HG02973 (cell line): ENCODE data around the gene OR2F1.

ENCODE experiments used
- ATAC-seq: cut with Tn5 transposase; IDR thresholded peaks from one replicate; pipeline ENCODE4 v1.9.1; 2021; ENCODE audit warnings: moderate library complexity; ENCODE audit not compliant: unreplicated experiment

The OR2F1 gene

GRCh38 chr7:143954544-143954943 is at the start of gene OR2F1:
Gene OR2F1 (plus strand): TSS chr7:143954844. CDS start chr7:143959971, 5,127 bp downstream.
- no peak for ATAC-seq

GRCh38 chr7:143905509-143905908 is 49.1 kb upstream of the OR2F1 start:
- no peak for ATAC-seq

- no peak for ATAC-seq
Observed at GRCh38 chr7:143906151-143906550, 48.5 kb upstream of the OR2F1 start.

GRCh38 chr7:143906895-143907294 is 47.7 kb upstream of the OR2F1 start:
- ATAC-seq = no peak

- no peak for ATAC-seq
Observed at GRCh38 chr7:143908120-143908519, 46.5 kb upstream of the OR2F1 start.

GRCh38 chr7:143909863-143910262 is 44.8 kb upstream of the OR2F1 start:
- no peak for ATAC-seq

GRCh38 chr7:143910473-143911248 is 44.0 kb upstream of the OR2F1 start:
- no peak for ATAC-seq

- no peak for ATAC-seq
Observed at GRCh38 chr7:143913945-143914615, 40.6 kb upstream of the OR2F1 start.

GRCh38 chr7:143914938-143915652 is 39.5 kb upstream of the OR2F1 start:
- no peak for ATAC-seq

GRCh38 chr7:143924851-143925250 is 29.8 kb upstream of the OR2F1 start:
- no peak for ATAC-seq

GRCh38 chr7:143929224-143929920 is 25.3 kb upstream of the OR2F1 start:
- peak; percentile 78 for ATAC-seq

- no peak for ATAC-seq
Observed at GRCh38 chr7:143931739-143932138, 22.9 kb upstream of the OR2F1 start.

- no peak for ATAC-seq
Observed at GRCh38 chr7:143934526-143935325, 19.9 kb upstream of the OR2F1 start, which contains the start of gene OR2F2. Gene OR2F2 (plus strand): TSS chr7:143935233. CDS start chr7:143935233, 0 bp downstream.

- ATAC-seq = no peak
Observed at GRCh38 chr7:143936087-143937009, 18.3 kb upstream of the OR2F1 start.

GRCh38 chr7:143938379-143939243 is 16.0 kb upstream of the OR2F1 start:
- ATAC-seq = no peak

GRCh38 chr7:143945423-143945822 is 9.2 kb upstream of the OR2F1 start:
- ATAC-seq = no peak

GRCh38 chr7:143947111-143947510 is 7.5 kb upstream of the OR2F1 start:
- no peak for ATAC-seq

GRCh38 chr7:143948733-143949132 is 5.9 kb upstream of the OR2F1 start:
- ATAC-seq = no peak
